Embryonic facial prominence (tissue), 1 donor: ENCODE results near the gene NKD1.

Source experiments
- DNase-seq: peaks from one replicate; pipeline ENCODE4 v3.0.0-alpha.2; 2016; ENCODE audit errors: extremely low spot score

NKD1 gene

GRCh38 chr16:50673496-50674275 is 125.5 kb downstream of the NKD1 start:
- DNase-seq: no peak

GRCh38 chr16:50674831-50675230 is 126.6 kb downstream of the NKD1 start:
- no peak for DNase-seq

GRCh38 chr16:50675686-50676610 is 127.8 kb downstream of the NKD1 start:
- DNase-seq: no peak

GRCh38 chr16:50676684-50677225 is 128.6 kb downstream of the NKD1 start:
- no peak for DNase-seq

- no peak for DNase-seq
Measured at GRCh38 chr16:50677351-50677750, 129.2 kb downstream of the NKD1 start.

GRCh38 chr16:50678531-50678930 is 130.3 kb downstream of the NKD1 start:
- no peak for DNase-seq

GRCh38 chr16:50679266-50679665 is 131.1 kb downstream of the NKD1 start:
- DNase-seq: no peak

- DNase-seq: no peak
Measured at GRCh38 chr16:50679676-50680555, 131.7 kb downstream of the NKD1 start.

GRCh38 chr16:50680556-50680893 is 132.3 kb downstream of the NKD1 start:
- no peak for DNase-seq

- DNase-seq: no peak
Measured at GRCh38 chr16:50681021-50681885, 133.1 kb downstream of the NKD1 start, which contains the start of gene SNX20. SNX20 (minus strand) TSS chr16:50681312; CDS start chr16:50677526, 3,786 bp downstream.

GRCh38 chr16:50683689-50684374 is 135.6 kb downstream of the NKD1 start:
- no peak for DNase-seq

- no peak for DNase-seq
Measured at GRCh38 chr16:50684823-50685461, 136.7 kb downstream of the NKD1 start.

GRCh38 chr16:50685462-50686063 is 137.4 kb downstream of the NKD1 start:
- DNase-seq: no peak

- no peak for DNase-seq
Measured at GRCh38 chr16:50688083-50688482, 139.9 kb downstream of the NKD1 start.

GRCh38 chr16:50688867-50689266 is 140.7 kb downstream of the NKD1 start:
- DNase-seq: no peak

- DNase-seq: no peak
Measured at GRCh38 chr16:50690177-50690576, 142.0 kb downstream of the NKD1 start.

GRCh38 chr16:50692644-50692998 is 144.4 kb downstream of the NKD1 start:
- DNase-seq: no peak

- no peak for DNase-seq
Measured at GRCh38 chr16:50692999-50693781, 145.0 kb downstream of the NKD1 start, which contains the start of gene NOD2. NOD2 (plus strand) TSS chr16:50693606; CDS start chr16:50699496, 5,890 bp downstream.
